ENCODE results near the gene MIDN.

Gene MIDN

DNA sequence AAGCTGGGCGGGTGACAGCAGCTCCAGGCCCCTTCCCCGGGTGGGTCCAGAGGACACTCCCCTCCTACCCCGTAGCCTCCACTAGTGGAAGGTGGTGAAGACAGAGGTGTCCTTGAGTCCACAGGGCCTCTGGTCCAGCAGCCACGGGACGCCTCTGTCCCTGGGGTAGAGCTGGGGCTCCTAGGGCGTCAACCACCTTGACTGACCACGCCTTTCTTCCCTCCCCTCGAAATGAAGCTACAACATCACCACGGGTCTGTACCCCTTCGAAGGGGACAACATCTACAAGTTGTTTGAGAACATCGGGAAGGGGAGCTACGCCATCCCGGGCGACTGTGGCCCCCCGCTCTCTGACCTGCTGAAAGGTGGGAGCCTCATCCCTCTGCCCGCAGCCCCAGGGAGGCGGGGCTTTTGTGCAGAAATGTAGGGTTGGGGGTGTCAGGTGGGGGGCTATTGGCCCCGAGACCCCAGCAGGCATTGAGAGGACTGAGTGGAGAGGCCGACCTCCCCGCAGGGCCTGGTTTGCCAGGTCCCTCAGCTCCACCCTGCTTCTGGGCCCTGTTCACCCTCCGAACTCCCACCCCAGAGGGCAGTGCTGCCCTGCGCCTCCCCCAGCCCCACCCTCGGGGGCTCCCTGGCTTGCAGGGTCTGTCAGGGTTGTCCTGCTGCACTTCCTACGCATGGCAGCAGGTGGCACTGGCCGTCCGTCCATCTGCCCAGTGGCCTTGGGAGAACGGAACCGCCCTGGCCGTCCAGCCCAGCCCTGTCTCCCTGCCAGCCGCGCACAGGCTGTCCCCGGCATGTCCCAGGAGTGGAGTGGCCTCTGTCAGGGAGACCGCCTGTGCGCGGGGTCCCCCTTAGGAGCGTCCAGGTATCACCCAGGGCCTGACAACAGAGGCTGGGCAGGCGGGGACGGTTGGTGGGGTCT lies 27.1 kb upstream of the MIDN start:
- DNase-seq, result no peak

DNA sequence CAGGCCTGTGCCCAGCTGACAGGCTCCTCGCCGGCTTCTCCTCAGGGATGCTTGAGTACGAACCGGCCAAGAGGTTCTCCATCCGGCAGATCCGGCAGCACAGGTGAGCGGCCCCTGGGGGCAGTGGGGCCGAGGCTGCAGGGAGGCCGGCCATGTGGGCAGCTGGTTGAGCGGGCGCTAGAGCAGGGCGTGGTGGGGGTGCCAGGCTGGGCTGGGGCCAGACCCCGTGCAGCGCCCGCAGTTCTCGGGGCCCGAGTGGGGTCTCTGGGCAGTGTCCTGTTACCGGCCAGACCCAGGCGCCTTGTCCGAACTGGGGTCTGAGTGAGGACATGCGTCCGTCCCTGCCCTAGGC lies 26.5 kb upstream of the MIDN start:
- DNase-seq, result no peak

DNA sequence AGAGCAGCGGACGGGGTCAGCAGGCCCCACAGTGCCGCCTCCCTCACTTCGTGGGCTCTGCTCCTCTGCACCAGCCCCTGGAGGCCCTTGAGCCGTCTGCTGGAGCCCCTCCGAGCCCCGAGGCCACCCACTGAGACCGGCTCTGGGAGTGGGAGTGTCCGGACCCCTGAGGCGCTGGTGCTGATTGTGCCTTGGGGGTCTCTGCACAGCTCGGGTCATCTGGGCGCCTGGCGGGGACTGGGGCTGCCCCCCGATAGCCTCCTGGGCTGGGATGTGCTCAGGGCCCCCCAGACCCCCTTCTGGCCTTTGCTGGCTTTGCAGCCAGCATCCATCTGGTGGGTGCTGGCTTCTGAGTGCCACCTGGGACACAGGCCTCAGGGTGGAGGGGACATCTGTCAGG lies 26.0 kb upstream of the MIDN start:
- no peak for DNase-seq

DNA sequence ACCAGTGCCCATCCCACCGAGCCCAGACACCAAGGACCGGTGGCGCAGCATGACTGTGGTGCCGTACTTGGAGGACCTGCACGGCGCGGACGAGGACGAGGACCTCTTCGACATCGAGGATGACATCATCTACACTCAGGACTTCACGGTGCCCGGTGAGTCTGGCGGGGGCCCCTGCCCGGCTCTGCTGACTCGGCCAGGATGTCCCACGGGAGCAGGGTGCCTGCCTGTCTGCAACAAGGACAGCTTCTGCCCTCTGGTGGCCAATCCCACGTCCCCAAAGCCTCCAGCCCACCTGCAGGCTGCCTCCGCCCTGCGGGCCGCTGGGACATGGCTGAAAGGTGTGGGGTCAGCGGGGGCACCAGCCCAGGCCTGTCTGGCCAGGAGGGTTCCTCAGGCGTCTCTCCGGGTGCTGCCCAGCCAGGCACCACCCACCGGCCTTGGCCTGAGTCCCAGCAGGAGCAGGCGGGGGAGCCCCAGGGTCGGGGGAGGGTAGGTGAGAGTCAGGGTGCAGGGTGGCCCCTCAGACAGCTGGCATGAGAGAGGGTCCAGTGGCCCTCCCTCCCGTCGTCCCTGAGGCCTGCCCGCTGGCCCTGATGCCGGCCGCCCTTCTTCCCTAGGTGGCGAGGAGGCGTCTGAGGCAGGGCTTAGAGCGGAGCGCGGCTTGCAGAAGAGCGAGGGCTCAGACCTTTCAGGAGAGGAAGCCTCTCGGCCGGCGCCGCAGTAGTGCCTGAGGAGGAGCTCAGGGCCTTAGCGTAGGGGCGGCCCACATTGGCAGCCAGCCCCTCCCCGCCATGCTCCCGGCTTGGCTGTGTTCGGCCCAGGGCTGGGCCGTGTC lies 25.1 kb upstream of the MIDN start:
- peak; percentile 96 for DNase-seq

DNA sequence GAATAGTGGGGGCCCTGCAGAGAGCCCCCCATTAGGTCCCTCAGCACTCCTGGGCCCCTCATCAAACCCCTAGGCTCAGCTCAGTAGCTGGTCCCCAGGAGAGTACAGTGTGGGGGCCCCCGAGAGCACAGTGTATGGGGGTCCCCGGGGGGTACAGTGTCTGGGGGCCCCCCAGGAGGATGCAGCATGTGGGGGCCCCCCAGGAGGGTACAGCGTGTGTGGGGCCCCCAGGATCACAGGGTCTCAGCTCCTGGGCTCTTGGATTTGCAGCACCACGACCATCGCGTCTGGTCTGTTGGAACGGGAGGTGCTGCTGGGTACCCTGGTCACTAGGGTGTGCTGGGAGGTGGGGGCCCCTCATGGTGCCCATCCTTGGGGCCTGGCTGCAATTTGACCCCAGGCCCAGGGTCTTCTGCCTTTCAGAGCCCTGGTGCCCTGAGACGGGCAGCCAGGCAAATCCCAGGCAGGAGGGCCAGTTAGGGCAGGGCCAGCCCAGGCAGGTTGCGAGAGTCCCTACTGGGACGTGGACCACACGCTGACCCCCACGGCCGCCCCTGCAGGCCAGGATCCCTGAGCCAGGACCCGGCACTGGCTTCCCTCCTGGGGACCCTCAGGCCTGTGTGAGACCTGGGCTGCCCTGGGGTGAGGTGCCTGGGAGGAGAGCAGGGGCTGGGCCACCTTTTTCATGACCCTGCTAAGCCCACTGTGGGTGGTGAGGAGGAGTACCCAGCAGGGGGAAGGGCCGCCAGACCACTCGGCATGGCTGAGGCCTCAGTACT lies 24.1 kb upstream of the MIDN start:
- DNase-seq, result no peak

DNA sequence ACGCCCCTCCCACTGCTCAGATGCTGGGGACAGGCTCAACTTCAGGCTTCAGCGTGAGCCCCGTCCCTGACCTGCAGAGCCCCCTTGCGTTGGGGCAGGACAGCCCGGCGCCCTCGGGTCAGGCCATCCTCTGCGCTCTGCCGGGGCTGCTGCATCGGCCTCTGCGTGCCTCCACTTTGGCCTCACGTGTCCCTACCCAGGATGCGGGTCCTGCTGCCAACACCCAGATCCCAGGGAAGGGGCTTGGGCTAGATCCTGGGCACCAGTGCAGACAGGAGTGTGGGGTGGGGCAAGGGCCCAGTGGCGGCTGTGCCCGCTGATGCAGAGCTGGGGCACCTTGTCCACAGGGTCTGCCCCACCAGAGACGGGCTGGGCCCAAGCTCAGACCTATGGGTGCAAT lies 23.5 kb upstream of the MIDN start:
- DNase-seq, result no peak

DNA sequence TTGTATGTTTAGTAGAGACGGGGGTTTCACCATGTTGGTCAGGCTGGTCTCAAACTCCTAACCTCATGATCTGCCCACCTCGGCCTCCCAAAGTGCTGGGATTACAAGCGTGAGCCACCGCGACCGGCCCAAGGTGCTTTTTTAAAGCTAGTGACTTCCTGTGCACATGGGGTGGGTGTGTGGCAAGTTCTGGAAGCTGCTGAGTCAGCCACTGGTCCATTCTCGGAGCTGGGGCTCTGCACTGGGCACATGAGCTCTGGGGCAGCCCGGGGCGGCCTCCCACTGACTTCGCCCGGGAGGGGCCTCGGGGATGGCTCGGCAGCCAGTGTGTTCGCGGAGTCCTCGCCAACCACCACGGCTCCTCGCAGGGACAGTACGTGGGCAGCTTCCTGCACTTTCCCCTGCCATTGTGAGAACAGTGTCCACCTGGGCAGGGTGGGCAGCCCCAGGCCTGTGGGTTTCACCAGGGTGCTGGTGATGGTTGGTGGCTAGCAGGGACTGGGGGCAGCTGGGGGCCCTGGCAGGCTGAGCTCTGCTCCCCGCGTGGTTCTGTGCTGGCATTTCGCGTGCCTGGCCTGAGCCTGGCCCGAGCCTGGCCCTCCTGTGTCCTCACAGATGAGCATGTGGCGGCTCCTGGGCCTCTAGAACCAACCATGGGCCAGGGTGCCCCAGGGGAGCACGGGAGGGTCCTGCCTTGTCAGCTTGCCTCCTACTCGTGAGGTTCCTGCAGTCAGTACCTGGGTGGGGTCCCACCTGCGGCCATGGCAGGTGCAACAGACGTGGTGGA lies 22.8 kb upstream of the MIDN start:
- no peak for DNase-seq

DNA sequence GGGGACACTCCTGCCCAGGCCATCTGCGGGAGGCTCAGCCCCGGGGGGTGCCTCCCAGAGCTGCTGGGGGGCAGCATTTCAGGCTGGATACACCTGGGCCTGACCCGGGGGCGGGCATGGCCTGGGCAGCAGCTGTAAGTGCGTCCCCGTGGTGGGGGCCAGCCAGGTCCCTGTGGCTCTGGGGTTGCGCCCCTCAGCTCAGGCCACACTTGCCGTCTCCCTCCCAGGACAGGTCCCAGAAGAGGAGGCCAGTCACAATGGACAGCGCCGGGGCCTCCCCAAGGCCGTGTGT lies 22.2 kb upstream of the MIDN start:
- no peak for DNase-seq

DNA sequence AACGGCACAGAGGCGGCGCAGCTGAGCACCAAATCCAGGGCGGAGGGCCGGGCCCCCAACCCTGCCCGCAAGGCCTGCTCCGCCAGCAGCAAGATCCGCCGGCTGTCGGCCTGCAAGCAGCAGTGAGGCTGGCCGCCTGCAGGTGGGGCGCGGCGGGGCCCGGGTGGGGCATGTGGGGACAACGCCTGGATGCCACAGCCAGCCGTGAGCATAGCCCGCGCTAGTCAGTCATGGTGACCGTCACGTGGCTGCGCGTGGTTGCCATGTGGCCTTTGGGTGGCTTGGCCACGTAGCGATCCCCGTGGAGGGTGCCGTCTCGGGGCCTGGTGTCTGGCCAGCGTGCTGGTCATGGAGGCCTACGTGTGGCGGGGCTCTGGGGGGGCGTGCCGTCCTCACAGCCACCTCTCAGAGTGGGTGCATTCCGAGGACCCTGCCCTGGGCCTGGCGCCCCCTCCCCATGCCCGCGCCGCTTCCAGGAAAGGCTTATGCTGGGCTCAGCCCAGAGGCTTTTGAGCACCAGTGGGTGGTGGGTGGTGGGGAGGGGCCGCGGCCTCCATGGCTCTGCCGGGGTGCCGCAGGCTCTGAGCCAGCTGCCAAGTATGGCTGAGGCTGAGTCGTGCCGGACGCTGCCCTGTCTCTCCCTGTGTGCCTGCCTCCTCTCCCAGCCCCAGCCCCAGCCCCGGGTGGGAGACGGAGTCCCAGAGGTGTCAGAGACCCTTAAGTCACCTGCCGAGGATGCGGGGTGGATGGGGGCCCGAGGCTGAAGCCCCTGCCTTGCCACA lies 21.7 kb upstream of the MIDN start:
- DNase-seq, result no peak

DNA sequence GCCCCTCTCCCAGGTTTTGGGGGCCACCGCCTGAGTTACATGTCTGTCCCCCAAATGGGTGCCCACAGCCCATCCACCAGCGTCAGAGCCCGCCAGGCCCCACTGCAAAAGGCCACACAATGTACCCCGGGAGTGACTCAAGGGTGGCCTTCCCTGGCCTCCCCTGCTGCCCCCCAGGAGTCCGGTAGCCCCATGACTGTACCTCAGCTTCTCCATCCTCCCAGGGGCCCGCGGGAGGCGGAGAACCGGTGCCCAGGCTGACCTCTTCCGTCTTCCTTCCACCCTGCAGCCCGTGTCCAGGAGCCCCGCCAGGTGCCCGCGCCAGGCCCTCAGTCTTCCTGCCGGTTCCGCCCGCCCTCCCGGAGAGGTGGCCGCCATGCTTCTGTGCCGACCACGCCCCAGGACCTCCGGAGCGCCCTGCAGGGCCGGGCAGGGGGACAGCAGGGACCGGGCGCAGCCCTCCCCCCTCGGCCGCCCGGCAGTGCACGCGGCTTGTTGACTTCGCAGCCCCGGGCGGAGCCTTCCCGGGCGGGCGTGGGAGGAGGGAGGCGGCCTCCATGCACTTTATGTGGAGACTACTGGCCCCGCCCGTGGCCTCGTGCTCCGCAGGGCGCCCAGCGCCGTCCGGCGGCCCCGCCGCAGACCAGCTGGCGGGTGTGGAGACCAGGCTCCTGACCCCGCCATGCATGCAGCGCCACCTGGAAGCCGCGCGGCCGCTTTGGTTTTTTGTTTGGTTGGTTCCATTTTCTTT lies 20.9 kb upstream of the MIDN start:
- DNase-seq, result no peak

DNA sequence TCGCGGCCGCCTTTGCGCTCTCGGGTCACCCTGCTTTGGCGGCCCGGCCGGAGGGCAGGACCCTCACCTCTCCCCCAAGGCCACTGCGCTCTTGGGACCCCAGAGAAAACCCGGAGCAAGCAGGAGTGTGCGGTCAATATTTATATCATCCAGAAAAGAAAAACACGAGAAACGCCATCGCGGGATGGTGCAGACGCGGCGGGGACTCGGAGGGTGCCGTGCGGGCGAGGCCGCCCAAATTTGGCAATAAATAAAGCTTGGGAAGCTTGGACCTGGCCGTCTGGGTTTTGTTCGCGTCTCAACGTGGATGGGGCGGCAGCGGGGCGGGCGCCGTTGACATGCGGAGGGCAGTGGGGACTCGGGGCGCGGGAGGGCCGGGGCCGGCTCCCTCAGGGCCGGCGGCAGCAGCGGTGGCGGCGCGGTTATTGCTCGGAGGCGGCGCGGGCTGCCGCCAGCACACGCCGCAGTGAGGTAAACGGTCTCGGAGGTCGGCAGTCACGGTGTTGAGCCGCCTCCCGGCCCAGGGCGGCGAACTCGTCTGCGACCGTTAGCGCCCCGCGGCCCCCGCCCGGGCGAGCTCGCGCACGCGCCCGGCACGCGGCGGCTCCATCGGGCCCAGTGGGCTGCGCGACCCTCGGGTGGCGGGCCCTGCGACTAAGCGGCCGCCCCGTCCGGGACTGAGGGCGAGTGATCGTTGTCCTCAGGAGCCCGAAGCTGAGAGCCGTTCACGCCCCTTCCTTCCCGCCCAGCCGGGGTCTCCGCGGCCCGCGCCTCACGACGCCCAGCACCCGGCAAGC lies 20.0 kb upstream of the MIDN start:
- no peak for DNase-seq

DNA sequence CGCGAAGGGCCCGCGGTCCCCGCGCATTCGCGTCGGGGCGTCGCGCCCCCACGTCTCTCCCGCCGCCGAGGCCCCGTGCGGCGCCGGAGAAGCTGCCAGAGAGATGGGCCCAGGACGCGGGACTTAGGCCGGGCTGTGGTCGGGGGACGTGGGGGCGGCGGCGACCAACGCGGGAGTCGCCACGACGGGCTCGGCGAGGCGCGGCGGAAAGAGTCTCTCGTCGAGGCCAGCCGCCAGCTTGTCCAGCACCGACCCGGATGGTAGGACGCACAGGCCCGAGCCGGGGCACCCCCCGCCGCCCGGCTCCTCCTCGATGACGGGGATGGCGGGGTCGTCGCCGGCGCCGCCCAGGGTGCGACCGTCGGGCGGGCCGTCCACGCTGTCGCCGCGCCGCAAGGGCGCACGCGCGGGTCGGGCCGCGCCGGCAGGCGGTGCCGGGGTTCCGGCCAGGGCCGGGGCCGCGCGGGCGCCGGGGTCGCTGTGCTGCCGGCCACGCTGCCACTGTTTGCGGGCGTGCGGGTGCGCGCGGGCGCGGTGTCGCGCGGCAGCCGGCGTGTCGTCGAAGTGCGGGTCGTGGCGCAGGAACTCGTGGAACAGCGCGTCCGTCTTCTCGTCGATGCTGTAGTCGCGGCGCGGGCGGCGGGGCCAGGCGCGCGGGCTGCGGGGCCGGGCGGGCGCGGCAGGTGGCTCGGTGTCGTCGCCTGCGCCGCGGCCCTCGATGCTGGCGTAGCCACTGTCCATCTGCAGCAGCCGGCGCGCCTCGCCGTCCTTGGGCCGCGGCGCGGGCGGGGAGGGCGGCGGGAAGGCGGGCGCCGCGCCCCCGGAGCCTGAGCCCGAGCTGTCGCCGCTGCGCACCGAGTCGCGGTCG lies 19.1 kb upstream of the MIDN start:
- DNase-seq, result no peak

DNA sequence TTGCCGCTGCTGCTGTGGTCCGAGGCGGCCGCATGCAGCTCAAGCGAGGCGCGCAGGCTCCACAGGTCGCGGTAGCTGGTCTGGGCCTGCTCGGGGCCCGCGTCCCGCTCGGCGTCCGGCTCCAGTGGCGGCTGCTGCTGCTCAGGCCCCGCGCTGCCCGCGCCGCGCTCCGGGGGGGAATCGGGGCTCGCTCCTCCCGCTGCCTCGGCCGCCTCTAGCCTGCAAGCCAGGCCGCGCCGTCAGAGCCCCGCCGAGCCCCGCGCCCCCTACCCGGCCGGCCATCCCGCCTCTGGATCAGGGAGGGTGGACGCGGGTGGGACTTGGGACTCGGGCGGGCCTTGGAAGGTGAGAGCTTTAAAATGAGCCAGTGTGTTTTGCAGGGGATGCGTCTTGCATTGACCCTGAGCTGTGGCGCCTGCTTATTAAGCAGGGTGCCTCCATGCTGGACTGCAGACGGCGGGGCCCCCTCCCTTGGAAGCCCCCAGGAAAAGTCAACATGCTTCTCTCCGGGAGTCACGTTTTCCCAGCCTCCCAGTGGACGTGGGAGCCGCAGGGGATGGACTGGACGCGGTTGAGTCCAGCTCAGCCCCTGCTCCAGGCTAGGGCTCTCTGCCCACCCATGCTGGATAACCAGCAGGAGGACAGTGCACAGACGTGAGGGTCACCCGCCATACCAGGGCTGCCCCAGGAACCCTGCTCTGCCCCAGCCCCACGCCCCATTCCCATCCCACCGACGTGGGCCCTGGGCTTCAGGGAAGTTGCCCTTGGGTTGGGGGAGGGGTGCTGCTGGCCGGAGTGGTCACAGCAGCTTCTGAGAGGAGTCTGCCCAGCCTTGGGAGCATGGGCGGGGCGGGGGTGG lies 18.2 kb upstream of the MIDN start:
- DNase-seq, result no peak

DNA sequence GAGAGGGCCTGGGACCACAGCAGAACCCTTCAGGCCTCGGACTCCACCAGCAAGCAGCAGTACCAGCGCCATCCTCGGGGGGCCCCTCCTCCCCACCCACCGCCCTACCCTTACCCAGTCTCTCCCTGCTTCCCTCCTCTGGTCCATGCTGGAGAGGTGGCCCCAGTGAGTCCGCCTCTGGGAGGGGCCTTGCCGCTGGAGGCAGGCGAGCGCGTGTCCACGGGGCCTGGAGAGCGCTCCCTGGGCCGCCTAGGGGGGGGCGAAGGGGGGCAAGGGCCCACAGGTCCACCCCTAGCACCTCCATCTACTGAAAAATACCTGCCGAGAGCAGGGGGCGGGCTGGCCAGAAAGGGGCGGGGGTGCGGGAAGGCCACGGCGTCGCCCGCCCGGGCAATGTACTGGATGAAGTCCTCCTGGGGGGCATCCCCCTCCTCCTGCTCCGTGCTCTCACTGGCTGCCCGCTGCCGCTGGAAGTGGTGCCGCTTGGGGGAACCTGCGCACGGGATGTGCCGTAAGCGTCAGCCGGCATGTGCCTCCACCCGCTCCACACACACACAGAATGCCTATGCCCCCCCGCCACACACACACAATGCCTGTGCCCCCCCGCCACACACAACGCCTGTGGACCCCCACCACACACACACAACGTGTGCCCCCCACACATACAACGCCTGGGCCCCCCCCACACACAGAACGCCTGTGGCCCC lies 17.4 kb upstream of the MIDN start:
- peak; percentile 75 for DNase-seq

DNA sequence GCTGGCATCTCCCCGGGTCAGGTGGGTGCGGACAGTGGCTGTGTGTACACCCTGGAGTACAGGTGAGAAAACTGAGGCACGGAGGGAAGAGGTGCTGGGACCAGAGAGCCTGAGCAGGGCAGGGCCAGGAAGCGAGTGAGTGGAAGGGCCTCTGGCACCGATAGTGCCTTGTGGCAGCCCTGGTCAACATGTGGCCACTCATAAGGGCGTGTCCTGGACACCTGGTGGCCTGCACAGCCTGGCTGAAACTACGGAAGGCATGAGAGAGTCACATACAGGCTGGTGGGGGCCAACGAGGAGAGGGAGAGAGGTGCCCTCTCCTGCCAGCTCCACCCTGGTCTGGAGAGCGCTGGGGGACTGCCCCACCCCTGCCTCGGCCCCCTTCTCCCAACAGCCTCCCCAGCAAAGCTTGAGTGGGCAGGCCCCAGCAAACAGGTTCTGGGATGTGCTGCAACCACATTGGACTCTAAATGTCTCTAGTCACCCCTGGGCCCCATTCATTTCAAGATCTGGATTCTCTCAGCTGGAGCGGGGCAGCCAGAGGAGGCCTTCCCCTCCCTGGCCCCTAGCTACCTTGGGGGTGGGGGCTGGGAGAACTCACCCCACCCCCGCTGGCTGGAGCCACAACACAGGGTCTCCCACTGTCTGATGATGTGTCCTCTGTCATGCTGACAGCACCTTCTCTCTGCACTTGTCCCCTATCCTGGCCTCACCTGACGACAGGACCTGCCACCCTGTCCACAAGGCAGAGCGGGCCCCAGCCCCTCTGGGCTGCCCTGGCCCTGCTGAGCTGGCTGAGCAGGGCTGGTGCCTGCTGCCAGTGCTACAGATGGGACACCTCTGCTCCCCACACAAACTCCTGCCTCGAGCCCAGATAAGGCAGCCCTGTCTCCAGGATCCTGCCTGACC lies 16.4 kb upstream of the MIDN start:
- no peak for DNase-seq

DNA sequence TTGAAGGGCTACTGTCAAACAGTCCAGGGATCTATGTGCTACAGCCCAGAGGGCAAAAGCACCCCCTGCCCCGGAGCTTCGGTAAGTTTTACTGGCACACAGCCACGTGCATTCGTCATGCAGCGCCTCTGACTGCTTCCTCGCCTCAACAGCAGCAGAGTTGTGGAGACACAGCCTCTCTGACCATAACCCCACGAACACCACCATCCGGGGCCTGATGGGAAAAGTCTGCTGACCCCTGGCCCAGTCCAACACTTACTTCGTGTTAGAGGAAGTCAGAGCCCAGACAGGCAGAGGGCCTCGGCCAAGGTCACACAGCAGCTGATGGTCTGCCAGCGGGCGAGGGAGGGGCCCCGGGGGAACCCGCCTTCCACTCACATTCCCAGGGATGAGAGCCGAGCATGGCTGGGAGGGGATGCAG lies 15.7 kb upstream of the MIDN start:
- no peak for DNase-seq

Measured in 8988T (cell line).